ENCODE results near the gene KCNAB1.

KCNAB1 gene

DNA sequence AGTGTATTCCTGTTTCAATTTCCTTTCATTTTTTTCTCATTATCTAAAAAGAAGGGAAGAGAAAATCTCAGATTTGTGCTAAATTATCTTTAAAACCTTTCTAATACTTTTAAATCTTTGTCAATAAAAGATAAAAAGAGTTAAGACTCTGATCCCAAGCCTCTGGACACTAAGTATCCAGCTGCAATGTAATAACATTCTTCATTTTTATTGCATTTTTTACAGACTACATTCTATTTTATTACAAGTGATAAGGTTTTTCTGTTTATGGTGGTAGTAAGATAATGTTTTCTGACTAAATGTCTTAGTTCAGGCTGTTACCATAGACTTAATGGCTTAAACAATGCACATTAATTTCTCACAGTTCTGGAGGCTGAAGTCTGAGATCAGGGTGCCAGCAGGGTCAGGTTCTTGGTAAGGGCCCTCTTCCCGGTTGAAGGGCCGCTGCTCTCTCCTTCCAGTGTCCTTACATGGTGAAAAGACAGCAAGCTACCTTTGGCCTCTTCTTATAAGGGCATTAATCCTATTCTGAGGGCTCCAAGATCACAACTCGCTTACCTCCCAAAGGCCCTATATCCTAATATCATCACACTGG is 19.7 kb downstream of the KCNAB1 start:
- no peak for DNase-seq

DNA sequence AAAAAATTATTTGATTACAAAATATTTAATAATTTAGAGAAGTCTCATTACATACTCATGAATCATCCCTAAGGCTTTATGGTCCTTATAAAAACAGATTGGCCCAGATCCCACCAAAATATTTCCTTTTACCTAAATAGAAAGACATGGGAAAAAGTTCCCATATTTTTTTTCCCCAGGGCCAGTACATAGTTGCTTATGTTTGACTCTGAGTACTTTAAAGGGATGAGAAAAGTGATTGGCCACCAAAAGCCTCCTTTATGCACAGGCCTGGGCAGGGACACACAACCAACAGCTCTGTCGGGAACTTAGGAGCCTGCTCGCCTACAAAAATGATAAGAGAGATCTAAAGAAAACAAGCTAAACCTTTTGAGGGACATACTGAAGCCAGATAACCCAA is 22.3 kb downstream of the KCNAB1 start:
- DNase-seq, result no peak

DNA sequence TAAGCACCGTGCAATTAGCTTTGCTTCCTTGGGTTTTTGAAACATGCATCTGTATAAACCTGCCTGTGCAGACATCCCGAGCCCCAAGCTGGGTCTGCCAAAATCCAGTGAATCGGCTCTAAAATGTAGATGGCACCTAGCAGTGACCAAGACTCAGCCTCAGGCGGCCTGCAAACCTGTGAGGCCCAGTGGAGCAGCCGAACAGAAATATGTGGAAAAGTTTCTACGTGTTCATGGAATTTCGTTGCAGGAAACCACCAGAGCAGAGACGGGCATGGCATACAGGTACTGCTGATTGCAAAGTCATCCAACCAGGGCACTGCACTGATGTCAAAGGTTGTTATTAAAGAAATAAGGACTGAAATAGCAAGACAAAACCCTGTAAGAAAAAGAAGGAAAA is 22.8 kb downstream of the KCNAB1 start:
- no peak for DNase-seq

DNA sequence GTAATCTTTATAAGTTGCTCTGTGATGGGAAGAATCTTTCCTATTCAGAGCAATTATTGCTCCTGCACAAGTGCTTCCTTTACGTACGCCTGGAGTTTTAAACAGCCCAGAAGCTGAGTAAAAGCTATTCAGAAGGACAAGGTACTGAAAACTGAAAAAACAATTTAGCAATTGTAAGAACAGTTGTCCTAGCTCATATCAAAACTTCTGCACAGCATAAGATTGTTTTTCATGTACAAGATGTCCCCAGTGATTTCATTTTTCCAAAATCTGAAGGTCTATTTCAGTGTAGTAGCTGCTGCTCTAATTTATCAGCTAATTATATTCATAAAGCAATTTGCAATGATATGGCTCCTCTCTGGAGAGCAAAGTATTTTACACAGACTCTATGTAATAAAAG is 23.7 kb downstream of the KCNAB1 start:
- no peak for DNase-seq

DNA sequence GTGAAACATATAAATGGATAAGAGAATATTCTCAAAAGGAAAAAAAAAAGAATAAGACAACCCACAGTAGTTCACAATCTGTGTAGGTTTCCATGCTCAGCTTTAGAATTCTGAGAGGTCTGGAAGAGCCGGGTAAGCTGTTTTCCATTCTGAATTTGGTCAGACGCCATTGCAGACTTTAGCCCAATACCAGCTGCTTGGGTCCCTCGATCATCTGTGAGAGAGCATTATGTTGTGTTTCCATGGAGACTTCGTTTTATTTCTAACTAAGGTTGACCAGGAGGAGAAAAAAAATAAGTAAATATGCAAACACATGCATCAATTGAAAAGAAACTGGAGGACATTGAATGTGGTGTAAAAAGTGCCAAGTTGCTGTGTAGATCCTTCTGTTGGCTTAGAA is 25.5 kb downstream of the KCNAB1 start:
- DNase-seq, result no peak

DNA sequence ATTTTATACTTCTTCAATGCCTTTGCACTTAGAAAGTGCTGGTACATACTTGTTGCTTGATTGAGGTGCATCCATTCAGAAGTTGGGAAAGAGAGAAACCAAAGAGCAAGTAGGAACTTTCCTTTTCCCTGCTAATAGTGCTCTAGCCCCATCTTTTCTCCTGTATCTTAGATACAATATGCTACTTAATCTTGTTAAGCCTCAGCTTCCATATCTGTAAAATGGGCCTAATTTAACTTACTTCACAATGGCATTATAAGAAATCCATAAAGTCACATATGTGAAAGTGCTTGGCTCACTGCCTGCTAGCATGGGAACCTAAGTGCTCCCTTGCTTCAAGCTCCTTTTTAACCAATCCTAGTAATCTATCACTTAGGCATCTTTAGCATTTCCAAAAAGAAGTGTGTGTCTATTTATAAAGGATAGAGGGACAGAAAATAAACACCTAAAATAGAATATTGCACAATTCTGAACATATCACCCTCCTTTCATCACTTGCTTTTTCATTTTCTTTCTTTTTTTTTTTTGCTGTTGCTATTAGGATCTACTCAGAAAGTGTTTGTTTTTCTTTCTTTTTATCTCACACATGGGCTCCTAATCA is 28.1 kb downstream of the KCNAB1 start:
- DNase-seq, result no peak

DNA sequence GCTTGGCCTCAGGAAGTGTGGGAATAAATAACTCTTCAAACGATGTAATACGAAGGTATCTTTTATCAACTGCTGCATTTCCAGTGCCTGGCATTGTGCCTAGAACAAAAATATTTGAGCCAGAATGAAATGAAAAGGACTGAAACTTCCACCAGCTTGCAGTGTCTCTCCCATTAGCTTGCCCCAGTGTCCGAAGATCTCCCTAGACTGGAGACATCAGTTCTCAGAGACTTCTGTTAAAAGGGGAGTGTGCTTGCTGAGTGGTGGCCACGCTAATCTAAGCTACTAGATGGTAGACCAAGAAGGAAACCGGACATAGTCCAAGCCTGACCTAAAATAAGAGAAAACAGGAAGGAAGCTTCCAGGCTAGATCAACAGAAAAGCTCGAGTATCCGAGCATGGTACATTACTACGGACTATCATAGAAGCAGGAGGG is 28.6 kb downstream of the KCNAB1 start:
- DNase-seq, result peak in 1 of 2 donors; percentile 7

DNA sequence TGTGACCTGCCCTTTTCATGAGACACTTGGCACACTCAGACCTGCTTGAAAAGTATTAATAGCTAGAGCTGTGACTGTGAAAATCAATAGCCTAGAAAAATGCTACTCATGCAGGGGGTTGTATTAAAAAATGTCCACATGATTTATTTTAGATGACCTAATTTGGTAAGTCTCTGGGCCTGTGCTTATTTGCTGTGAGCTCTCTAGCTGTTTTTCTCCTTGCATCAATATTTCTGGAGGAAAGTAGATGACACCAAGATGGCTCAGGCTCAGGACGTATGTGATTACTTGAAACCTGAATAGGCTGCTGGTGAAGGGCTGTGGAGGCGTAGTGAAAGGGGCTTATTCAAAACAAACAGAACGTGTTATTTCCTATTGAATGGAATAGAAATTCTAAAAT is 29.5 kb downstream of the KCNAB1 start:
- DNase-seq, result no peak

DNA sequence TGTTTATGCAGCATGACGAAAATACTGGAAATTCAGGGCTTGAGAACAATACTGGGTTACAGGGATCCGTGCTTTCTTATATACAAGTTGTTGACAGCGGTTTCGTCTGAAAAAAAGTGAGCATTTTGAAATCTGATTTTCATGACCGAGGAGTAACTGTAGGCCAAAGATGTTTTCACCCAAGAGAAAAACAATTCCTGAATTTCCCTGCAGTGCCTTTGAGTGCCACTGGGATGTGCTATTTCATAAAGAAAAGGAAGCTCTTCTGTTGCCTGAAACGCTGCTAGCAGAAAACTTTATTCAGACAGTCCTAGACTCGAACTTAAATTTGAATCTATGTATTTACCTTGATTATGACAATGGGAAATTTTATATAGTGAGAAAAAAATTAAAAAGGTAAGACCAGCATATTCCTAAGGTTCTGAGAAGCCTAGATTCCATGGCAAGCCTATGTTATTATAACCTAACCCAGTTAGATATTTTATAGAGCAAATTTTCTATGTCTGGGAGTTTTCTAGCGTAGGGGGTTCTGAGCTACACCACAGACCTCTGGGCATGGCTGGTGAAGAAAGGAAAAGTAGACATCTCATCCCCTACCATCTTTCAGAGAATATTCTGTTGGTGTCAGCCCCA is 30.2 kb downstream of the KCNAB1 start:
- DNase-seq, result peak; percentile 53 to 79

DNA sequence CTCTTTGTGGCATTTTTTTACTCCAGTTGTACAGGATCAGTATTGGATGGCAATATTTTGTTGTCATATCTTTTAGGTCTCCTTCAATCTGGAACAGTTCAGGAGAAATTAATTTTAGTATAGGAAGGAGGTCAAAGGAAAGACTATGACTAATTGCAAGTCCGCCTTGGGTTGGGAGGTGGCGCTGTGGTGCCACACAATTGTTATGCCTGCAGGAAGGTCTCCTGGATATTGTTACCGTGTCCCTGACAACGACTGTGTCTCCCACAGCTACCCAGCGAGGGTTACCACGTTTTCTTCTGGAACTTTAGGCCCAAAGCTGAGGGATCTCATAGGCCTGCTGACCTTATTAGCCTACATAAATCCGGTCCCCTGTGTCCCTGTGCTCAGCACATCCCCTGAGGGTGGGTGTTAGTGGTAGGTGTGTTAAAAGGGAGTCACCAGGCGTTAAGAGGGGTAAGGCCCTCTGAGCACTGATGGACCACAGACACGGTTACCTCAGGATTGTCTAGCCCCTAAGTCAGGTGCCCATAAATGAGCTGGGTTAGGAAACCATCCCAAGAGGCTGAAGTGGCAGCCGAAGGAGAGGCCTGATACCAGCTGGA is 31.5 kb downstream of the KCNAB1 start:
- DNase-seq, result peak; percentile 32 to 73

DNA sequence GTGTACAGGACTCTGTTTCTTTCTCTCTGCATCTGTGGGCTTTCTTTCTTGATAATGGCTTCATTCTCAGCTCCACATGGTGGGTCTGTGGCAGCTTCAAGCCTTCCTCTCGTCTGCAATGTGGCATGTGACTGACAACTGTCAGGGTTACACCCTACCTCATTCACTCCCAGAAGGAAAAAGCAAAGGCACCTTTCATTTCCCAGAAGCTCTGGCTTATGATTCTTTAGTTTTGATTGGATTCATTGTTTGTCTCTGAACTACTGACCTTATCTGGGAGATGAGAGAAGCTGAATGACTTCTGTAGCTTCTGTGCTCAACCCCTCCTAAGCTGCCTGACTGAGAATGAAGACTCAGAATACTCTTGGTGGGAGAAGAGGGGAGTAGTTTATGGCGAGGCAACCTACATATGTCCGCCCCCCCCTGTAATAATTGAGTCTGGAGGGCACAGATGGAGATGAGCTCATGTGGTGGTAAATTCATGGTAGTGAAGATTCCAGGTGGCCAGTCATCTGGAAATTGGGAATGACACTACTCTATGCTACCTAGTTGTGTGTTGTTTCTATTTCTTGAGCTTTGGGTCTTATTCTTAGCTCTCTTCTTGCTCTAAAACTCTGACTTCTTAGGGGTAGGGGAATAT is 38.4 kb downstream of the KCNAB1 start:
- DNase-seq, result no peak

DNA sequence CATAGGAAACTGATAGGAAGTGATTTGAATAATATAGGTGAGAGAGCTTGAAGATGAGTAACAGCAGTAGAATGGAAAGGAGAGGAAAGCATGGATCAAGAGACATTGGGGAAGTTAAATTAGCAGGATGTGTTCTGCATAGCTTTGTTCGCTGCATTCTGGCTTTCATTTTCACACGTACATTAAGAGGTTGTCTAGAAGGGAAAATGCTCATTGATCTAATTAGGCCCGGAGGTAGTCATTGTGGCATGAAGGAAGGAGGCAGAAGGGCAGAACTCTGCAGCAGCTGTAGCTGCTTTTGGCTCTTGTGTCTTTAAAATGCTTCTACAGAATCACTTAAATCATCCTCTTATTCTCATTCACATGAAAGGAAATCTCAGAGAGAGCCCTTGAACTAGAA is 40.3 kb downstream of the KCNAB1 start:
- no peak for DNase-seq

DNA sequence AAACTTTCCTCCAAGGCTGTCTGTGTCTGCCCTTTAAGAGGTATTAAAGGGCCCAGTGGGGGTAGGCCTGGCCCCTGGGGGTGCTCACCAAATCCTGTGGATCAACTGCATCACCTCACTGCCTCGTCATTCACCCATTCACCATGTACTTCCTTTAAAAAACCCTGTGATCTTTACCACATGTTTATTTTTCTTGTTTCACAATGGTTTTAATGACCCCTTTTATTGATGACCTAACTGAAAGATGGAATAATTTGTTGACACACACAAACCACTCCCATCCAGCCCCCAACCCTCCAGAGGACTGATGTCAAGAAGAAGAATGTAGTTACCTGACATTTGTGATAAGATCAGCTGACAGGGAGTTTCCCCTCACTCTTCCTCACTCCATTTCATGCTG is 40.8 kb downstream of the KCNAB1 start:
- no peak for DNase-seq

DNA sequence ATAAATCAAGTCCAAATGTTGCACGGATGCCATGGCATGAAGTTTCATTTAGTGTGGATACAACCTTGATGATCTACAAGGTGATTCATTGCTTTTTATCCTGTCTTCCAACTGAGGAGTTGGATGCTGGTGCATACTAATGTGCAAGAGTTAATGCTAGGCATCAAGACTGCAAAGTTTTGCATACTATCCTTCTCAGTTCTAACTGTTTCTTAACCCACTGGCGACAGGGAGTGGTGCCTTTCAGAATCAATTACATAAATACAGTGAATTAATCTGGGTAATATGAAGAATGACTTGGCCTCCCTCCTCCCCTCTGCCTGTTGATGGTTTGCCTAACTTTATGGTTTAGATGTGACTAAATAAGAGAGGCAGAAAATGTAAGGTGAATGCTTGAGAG is 43.5 kb downstream of the KCNAB1 start:
- no peak for DNase-seq

DNA sequence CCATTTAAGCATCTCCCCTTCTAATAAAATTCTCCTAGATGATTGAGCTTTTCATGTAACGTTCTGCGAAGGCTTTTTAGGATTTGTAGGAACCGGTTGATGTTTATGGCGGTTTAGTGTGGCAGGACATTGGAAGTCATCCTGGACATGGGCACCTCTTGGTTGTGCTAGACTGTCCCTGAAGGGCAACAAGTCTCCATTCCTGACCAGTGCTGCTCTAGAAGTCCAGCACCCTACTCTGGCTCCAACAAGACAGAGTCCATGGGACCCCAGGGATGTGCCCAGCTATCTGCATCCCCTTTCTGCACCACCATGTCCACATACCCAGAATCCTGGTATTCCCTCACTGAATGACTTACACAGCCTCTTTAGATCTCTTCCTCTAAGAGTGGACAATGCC is 46.4 kb downstream of the KCNAB1 start:
- no peak for DNase-seq

DNA sequence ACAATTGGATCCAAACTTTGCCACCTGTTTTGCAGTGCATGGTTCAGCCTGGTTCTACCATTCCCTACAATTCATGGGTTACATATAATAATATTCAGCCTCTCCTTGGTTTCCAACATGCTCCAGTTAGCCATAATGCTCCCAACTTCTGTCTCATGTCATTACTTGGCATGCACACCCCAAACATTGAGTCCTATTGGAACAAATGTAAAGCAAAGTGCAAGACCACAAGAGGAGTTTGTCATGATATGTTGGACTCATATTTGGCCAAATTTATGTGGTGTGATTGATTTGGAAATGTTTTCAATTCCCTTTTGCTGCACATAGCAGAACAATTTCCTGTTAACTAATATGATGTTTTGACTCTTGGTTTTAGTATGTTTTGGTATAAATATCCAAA is 50.2 kb downstream of the KCNAB1 start:
- DNase-seq, result no peak

DNA sequence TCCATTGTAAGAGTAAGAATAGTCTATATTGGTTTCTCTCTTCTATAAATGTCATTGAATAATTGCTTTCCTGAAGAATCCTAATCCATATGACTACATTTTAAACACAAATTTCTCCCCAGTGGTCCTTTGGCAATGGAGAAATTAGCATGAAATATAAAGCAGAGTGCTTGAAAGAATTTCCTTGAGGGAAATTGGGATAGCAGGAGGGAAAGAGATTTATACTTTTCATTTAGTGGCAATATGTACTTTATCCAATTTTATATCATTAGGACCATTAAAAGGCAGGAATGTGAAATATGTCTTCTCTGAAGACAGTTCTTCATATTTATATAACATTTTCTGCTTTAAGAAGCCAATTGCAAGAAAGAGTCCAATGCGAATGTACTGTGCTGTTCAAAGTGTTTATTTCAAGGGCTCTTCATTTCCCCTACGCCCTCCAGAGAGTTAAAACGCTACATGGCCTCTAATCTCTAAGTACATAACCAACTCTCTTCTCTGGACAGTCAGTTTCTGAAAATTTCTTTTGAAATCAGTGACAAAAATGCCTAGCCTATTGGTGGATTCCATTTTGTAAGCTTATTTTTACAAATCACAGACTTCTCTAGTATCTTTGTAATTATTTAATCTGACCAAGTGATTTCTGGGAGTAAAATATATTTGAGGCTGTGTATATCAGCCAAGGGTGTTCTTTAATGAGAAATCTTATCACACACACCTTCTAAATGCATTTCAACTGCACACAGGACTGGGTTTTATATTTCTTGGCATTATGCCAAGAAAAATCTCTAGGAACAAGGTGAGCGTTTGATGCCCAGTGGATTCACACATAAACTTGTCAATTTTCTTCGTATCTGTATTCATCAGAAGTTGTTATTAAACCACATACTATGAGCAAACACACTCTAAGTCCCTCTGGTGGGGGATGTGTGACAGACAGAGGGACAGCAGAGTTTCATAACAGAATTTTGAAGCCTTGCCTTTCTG is 51.2 kb downstream of the KCNAB1 start:
- no peak for DNase-seq

DNA sequence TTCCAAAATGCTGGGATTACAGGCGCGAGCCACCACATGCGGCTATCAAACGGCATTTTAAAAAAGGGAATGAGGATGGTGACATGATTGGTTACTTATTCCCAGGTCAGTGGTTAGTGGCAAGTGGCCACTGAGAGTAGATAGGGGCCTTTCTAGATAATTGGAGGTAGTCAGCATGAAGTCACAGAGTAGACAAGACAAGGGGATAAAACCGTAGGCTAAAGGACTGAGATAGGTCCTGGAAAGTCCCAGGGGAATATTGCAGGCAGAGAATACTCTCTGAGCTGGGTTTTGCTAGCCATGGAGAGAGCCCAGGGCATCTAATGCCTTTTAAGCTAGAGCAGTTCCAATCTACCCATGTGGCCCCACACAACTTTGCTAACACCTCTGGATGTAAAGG is 52.2 kb downstream of the KCNAB1 start:
- DNase-seq, result no peak

DNA sequence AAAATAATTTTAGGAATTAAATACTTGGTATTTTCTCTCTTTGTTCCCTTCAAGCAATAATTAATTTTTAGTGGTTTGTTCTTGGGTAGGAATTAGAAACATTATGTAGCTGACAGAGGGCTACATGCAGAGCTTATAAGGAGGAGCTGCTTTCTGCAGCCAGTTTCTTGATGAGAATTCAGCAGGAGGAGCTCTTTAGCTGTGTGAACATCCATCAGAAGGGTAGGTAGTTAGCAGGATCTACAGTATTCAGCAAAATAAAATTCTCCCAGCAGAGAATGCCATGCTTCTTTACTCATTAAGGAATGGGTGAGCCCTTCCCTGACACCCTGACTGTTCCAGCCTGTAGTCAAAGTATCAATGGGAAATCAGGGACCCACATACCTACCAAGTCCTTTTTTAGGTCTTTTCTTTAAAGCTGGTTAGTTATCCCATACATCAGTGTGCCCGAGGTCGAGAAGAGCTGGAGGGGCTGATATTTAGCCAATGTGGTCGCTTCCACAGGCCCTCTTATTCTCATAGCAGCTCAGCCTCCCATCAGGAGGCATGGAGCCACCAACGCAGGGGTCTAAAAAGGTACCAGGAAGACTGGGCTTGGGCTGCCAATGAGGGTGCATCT is 54.0 kb downstream of the KCNAB1 start:
- peak; percentile 7 to 8 for DNase-seq

DNA sequence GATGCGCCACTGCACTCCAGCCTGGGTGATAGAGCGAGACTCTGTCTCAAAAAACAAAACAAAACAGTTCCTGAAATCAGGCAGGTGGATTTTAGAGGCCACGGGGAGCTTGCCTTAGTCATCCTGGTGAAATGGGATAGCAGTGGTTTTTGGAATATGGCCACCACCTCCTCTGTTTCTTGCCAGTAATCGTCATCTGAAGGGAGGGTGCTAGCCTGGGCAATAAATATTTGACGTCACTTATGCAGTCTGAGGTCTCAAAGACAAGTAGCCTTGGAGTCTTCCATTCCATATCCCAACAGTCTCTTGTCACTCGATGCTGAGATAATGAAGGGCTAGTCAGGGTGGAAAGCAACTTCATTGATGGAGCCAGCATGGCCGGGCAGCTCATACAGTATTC is 55.2 kb downstream of the KCNAB1 start:
- no peak for DNase-seq

DNA sequence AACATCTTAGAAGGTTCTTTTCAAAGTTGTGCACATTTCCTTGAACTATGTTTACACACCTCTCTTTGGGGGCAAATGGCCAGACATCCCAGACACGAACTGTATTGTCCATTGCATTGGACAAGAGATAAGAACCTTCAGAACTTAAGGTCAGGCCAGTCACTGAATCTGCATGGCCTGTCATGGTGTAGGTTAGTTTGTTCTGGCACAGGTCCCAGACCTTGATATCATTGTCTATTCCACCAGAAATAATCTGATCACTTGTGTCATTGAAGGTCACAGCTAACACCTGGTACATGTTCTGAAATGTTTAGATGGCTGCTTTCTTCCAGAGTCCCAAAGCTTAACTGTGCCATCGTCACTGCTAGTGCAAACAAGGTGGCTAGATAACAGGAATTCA is 55.7 kb downstream of the KCNAB1 start:
- no peak for DNase-seq

DNA sequence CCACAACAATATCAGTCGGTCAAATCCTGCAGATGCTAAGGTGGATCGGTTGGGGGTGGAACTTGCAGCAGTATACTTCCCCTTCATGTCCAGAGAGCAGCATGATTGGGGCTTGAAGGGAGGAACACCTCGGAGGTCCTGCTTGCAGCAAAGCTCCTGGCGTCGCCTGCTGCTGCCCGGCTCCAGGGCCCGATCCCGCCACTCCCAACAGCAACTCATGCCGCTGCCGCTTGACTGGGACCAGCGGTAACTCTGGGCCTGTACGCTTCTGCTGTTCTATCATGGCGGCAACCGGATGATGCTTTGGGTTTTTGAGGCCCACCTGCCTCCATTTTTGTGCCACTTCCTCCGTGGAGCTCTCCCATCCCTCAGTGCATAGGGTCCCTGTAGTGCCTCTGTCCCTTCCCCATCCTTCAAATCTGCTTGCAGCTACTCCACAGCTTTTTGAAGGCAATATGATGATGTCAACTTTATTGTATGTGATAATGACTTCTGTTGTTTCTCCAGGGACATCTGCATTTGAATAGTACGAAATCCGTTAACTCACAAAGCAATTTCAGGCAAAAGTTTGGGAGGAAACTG is 56.3 kb downstream of the KCNAB1 start:
- no peak for DNase-seq
